Liver (tissue), 9 donors: ENCODE measurements around the gene UBTD2. TPM values are rescaled to one million over a fixed set of nuclear protein-coding genes. Genes with fewer than 3 reads are reported as not detected.

Experiments
- DNase-seq: peaks from one replicate; pipeline ENCODE4 v3.0.0-alpha.2; 2017; ENCODE audit warnings: low spot score
- H3K27ac ChIP-seq, 2 donors: one replicate each; pipeline ENCODE4 v1.7.0; 2013; ENCODE audit warnings: inconsistent platforms in 2 of 2, low read length in 2 of 2, control low read depth in 1 of 2, low read depth in 1 of 2, mild to moderate bottlenecking in 1 of 2
- H3K27me3 ChIP-seq, 4 donors: one replicate each; pipeline versions ENCODE4 v1.6.1 to v1.7.0; 2013; ENCODE audit warnings: low read length in 3 of 4, inconsistent platforms in 1 of 4, mild to moderate bottlenecking in 1 of 4, moderate library complexity in 1 of 4; ENCODE audit not compliant: control insufficient read depth in 4 of 4, insufficient read depth in 4 of 4
- H3K36me3 ChIP-seq, 4 donors: one replicate each; pipeline versions ENCODE4 v1.6.1 to v1.7.0; 2013; ENCODE audit warnings: low read length in 3 of 4, mild to moderate bottlenecking in 3 of 4, low read depth in 1 of 4, moderate library complexity in 1 of 4; ENCODE audit not compliant: control insufficient read depth in 4 of 4, insufficient read depth in 3 of 4
- H3K4me1 ChIP-seq, 4 donors: one replicate each; pipeline versions ENCODE4 v1.6.1 to v1.7.0; 2013; ENCODE audit warnings: low read length in 3 of 4, mild to moderate bottlenecking in 3 of 4, moderate library complexity in 1 of 4; ENCODE audit not compliant: control insufficient read depth in 4 of 4, insufficient read depth in 4 of 4
- H3K4me3 ChIP-seq, 3 donors: one replicate each; pipeline versions ENCODE4 v1.6.1 to v1.7.0; 2013; ENCODE audit warnings: low read length in 3 of 3, control low read depth in 1 of 3, low read depth in 1 of 3, mild to moderate bottlenecking in 1 of 3
- H3K9ac ChIP-seq, 2 donors: one replicate each; pipeline ENCODE4 v1.7.0; 2013; ENCODE audit warnings: low read length in 2 of 2, mild to moderate bottlenecking in 2 of 2, moderate library complexity in 2 of 2, control low read depth in 1 of 2, low read depth in 1 of 2
- H3K9me3 ChIP-seq, 4 donors: one replicate each; pipeline versions ENCODE4 v1.6.1 to v1.7.0; 2013; ENCODE audit warnings: low read length in 3 of 4; ENCODE audit not compliant: control insufficient read depth in 4 of 4
- ATF3 ChIP-seq: IDR thresholded peaks from 2 replicates; pipeline ENCODE4 v1.6.1; 2016; ENCODE audit warnings: antibody characterized with exemption
- CTCF ChIP-seq: fragments of 150-350 bp; IDR thresholded peaks from 2 replicates; pipeline ENCODE4 v1.5.1; 2017; ENCODE audit warnings: improper control_type of control experiment, low read depth, low read length; ENCODE audit not compliant: missing input control
- EGR1 ChIP-seq, 2 donors: IDR thresholded peaks; 2 replicates each; pipeline ENCODE4 v1.6.1; 2016 to 2018; ENCODE audit warnings: antibody characterized with exemption in 2 of 2, low read depth in 2 of 2
- FOXA1 ChIP-seq: IDR thresholded peaks from 2 replicates; pipeline ENCODE4 v1.6.1; 2016; ENCODE audit warnings: antibody characterized with exemption
- FOXA2 ChIP-seq: IDR thresholded peaks from 2 replicates; pipeline ENCODE4 v1.6.1; 2016; ENCODE audit warnings: antibody characterized with exemption
- GABPA ChIP-seq, 2 donors: IDR thresholded peaks in 1 of 2; conservative IDR thresholded peaks in 1 of 2; 2 replicates each; pipeline ENCODE4 v1.6.1; 2016; ENCODE audit warnings: antibody characterized with exemption in 2 of 2, mild to moderate bottlenecking in 1 of 2, moderate library complexity in 1 of 2
- HNF4A ChIP-seq, 2 donors: conservative IDR thresholded peaks; 2 replicates each; pipeline ENCODE4 v1.6.1; 2016; ENCODE audit warnings: antibody characterized with exemption in 2 of 2, mild to moderate bottlenecking in 2 of 2
- HNF4G ChIP-seq: IDR thresholded peaks from 2 replicates; pipeline ENCODE4 v1.6.1; 2016; ENCODE audit warnings: antibody characterized with exemption
- JUND ChIP-seq, 2 donors: IDR thresholded peaks; 2 replicates each; pipeline ENCODE4 v1.6.1; 2016; ENCODE audit warnings: antibody characterized with exemption in 2 of 2
- MAX ChIP-seq: IDR thresholded peaks from 2 replicates; pipeline ENCODE4 v1.6.1; 2016; ENCODE audit warnings: antibody characterized with exemption
- NR2F2 ChIP-seq: IDR thresholded peaks from 2 replicates; pipeline ENCODE4 v1.6.1; 2016; ENCODE audit warnings: antibody characterized with exemption
- RAD21 ChIP-seq, 2 donors: IDR thresholded peaks; 2 replicates each; pipeline ENCODE4 v1.6.1; 2016; ENCODE audit warnings: antibody characterized with exemption in 2 of 2, mild to moderate bottlenecking in 2 of 2
- REST ChIP-seq: IDR thresholded peaks from 2 replicates; pipeline ENCODE4 v1.6.1; 2016; ENCODE audit warnings: antibody characterized with exemption, mild to moderate bottlenecking
- RXRA ChIP-seq, 2 donors: IDR thresholded peaks; 2 replicates each; pipeline ENCODE4 v1.6.1; 2017 to 2018; ENCODE audit warnings: antibody characterized with exemption in 2 of 2, mild to moderate bottlenecking in 1 of 2
- SP1 ChIP-seq: IDR thresholded peaks from 2 replicates; pipeline ENCODE4 v1.6.1; 2018; ENCODE audit warnings: antibody characterized with exemption, mild to moderate bottlenecking
- TAF1 ChIP-seq: conservative IDR thresholded peaks from 2 replicates; pipeline ENCODE4 v1.6.1; 2016; ENCODE audit warnings: antibody characterized with exemption, mild to moderate bottlenecking
- YY1 ChIP-seq: IDR thresholded peaks from 2 replicates; pipeline ENCODE4 v1.6.1; 2016; ENCODE audit warnings: antibody characterized with exemption, mild to moderate bottlenecking
- ZBTB33 ChIP-seq: IDR thresholded peaks from 2 replicates; pipeline ENCODE4 v1.6.1; 2016; ENCODE audit warnings: antibody characterized with exemption
- WGBS: extraction: QIAGEN DNeasy Blood & Tissue Kit; methylation state at CpG from one replicate; pipeline ENCODE4 v1.1.7; 2013; 5-methylcytosine and 5-hydroxymethylcytosine counted together
- polyA plus RNA-seq, 2 donors: library from polyadenylated mRNA; stranded (reverse) in 1 of 2; unstranded in 1 of 2; fragments of 200-250 nt in 1 of 2; fragments of >200 nt in 1 of 2; fragmentation: Nextera tagmentation in 1 of 2; extraction: Ambion mirVana in 1 of 2; gene quantifications; one replicate each; pipeline versions ENCODE4 v1.2.1 to v1.2.3, GENCODE V29; 2013 to 2015
- total RNA-seq, 2 donors: library from RNA; depleted of rRNA; stranded (reverse); fragments of >200 nt; gene quantifications; one replicate each; pipeline ENCODE4 v1.2.3, GENCODE V29; 2014
- donor health status: healthy.
- donor health status: healthy.
- donor health status: healthy.
- donor health status: healthy.
- donor health status: healthy.

The UBTD2 gene
- total and polyA plus RNA-seq, 4 donors = 4.4 to 8.3 (median 6.6) TPM

GRCh38 chr5:172251419-172251818 is 32.1 kb downstream of the UBTD2 start (continued):
- TF ChIP-seq CTCF (no peak), GABPA (IDR thresholded peaks at IDR 0.05 in 1 of 2, conservative IDR thresholded peaks at IDR 0.05 in 1 of 2) (no peak), FOXA2 (no peak), FOXA1 (no peak), EGR1 (IDR thresholded peaks at IDR 0.05; ENCODE audit: low read depth in 2 of 2) (no peak), MAX (no peak), NR2F2 (no peak), TAF1 (no peak)

- DNase-seq = no peak
- WGBS = 96% methylated on average over 2 of the region's 2 CpGs
- peaks cover 0 to 3% (median 0%) of the 10 kb centered on the region in 4 donors for H3K36me3 ChIP-seq
- no peak overlapping the region for H3K9ac ChIP-seq
- no peak overlapping the region for H3K27ac ChIP-seq
- H3K4me3 ChIP-seq = no peak overlapping the region
- H3K4me1 ChIP-seq = no peaks in the 10 kb centered on the region
- no peaks in the 10 kb centered on the region for H3K9me3 ChIP-seq
- TF ChIP-seq ATF3 (no peak), ZBTB33 (no peak), FOXA2 (no peak), EGR1 (IDR thresholded peaks at IDR 0.05; ENCODE audit: low read depth in 2 of 2) (no peak), HNF4G (no peak), RXRA (IDR thresholded peaks at IDR 0.05) (no peak), TAF1 (no peak), NR2F2 (no peak), GABPA (IDR thresholded peaks at IDR 0.05 in 1 of 2, conservative IDR thresholded peaks at IDR 0.05 in 1 of 2) (no peak), CTCF (no peak), RAD21 (IDR thresholded peaks at IDR 0.05) (no peak), REST (no peak), JUND (IDR thresholded peaks at IDR 0.05) (no peak), SP1 (no peak), YY1 (no peak), HNF4A (conservative IDR thresholded peaks at IDR 0.05) (no peak), FOXA1 (no peak), MAX (no peak)
- no peaks in the 10 kb centered on the region for H3K27me3 ChIP-seq
These were observed 34.9 kb downstream of the UBTD2 start for GRCh38 chr5:172248637-172249036.
